ENCODE results near the gene RHBDF2.

DNA sequence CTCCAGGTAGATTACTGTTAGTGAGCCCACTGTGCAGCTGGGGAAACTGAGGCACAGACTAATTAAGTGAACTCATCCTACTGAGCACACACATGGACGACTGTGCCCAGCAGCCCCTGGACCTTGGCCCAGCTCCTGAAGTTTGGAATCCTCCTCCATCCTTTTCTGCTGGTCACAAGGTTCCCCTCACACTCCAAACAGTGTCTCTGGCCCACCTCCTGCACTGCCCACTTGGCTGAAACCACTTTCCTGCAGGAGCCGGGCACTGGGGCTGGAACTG lies 3.6 kb downstream of the RHBDF2 start:
- TF ChIP-seq, protein P1, sequence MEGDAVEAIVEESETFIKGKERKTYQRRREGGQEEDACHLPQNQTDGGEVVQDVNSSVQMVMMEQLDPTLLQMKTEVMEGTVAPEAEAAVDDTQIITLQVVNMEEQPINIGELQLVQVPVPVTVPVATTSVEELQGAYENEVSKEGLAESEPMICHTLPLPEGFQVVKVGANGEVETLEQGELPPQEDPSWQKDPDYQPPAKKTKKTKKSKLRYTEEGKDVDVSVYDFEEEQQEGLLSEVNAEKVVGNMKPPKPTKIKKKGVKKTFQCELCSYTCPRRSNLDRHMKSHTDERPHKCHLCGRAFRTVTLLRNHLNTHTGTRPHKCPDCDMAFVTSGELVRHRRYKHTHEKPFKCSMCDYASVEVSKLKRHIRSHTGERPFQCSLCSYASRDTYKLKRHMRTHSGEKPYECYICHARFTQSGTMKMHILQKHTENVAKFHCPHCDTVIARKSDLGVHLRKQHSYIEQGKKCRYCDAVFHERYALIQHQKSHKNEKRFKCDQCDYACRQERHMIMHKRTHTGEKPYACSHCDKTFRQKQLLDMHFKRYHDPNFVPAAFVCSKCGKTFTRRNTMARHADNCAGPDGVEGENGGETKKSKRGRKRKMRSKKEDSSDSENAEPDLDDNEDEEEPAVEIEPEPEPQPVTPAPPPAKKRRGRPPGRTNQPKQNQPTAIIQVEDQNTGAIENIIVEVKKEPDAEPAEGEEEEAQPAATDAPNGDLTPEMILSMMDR (IDR thresholded peaks at IDR 0.05): no peak
- TF ChIP-seq POLR2A (IDR thresholded peaks at IDR 0.05): no peak
- TF ChIP-seq POLR2AphosphoS5 (IDR thresholded peaks at IDR 0.05): no peak

Measured in stomach (tissue), 4 donors.